Astrocyte (in vitro differentiated cells and primary cell): ENCODE results near the gene LRMDA.

ENCODE experiments used
- CTCF ChIP-seq: IDR thresholded peaks from 2 replicates; pipeline ENCODE4 v1.5.1; 2011; ENCODE audit warnings: low read depth, mild to moderate bottlenecking, inconsistent platforms, low read length, moderate library complexity; ENCODE audit not compliant: insufficient read depth
- EZH2 ChIP-seq: IDR thresholded peaks from 2 replicates; pipeline ENCODE4 v1.6.1; 2012; ENCODE audit warnings: mild to moderate bottlenecking, low read length, inconsistent platforms; ENCODE audit not compliant: insufficient read depth

GRCh38 chr10:76161301-76161582 is 729.8 kb downstream of the LRMDA start:
- TF ChIP-seq CTCF (no peak), EZH2 (no peak)
